ENCODE results near the gene CFL1.
A peak's percentile ranks its signal among the peaks of the same experiment; 100 is the strongest.
"Not testable (repeated sequence)": the region's sequence is repeated elsewhere in the genome, so short reads cannot be mapped to it uniquely, and the experiment has no call there.

CFL1 gene

GRCh38 chr11:65844231-65844872, 13.6 kb downstream of the CFL1 start:
- DNase-seq (ENCODE audit: low read depth in 2 of 2, low spot score in 1 of 2): no peak

GRCh38 chr11:65843811-65844210, 14.2 kb downstream of the CFL1 start:
- no peak for DNase-seq (ENCODE audit: low read depth in 2 of 2, low spot score in 1 of 2)

DNA sequence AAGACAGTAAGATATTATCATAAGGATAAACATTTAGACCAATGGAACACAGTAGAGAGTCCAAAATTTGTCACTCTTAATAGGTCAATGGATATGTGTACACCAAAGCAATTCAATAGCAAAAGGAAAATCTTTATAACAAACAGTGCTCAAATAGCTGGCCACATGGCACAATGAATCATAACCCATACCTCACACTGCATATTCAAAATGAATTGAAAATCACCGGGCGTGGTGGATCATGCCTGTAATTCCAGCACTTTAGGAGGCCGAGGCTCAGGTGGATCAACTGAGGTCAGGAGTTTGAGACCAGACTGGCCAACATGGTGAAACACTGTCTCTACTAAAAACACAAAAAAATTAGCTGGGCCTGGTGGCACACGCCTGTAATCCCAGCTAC, 15.8 kb downstream of the CFL1 start:
- DNase-seq (ENCODE audit: low read depth in 2 of 2, low spot score in 1 of 2): no peak

DNA sequence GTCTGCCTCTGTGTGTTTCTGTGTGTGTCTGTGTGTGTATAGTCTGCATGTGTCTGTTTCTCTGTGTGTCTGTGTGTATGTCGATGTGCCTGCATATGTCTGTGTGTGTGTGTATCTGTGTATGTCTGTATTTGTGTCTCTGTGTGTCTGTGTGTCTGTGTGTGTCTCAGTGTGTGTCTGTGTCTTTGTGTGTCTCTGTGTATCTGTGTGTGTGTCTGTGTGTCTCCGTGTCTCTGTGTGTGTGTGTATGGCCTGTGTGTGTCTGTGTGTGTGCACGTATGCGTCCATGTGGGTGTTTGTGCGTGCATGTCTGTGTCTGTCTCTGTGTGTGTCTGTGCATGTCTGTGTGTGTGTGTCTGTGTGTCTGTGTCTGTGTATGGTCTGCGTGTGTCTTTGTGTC, 23.8 kb downstream of the CFL1 start:
- DNase-seq (ENCODE audit: low read depth in 2 of 2, low spot score in 1 of 2): no peak

- DNase-seq (ENCODE audit: low read depth in 2 of 2, low spot score in 1 of 2): peak; percentile 88 to 91
Observed at GRCh38 chr11:65833297-65834030, 24.5 kb downstream of the CFL1 start, which contains the start of gene SNX32. SNX32 (plus strand) TSS chr11:65833963; CDS start chr11:65834066, 103 bp downstream.

DNA sequence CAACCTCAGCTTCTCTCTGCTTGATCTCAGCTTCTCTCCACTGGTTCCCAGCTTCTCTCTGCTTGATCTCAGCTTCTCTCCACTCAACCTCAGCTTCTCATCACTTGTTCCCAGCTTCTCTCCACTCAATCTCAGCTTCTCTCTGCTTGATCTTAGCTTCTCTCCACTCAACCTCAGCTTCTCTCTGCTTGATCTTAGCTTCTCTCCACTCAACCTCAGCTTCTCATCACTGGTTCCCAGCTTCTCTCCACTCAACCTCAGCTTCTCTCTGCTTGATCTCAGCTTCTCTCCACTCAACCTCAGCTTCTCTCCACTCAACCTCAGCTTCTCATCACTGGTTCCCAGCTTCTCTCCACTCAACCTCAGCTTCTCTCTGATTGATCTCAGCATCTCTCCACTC, 25.7 kb downstream of the CFL1 start:
- DNase-seq (ENCODE audit: low read depth in 2 of 2, low spot score in 1 of 2): not testable (repeated sequence)

GRCh38 chr11:65829459-65829858, 28.5 kb downstream of the CFL1 start:
- DNase-seq (ENCODE audit: low read depth in 2 of 2, low spot score in 1 of 2): no peak

DNA sequence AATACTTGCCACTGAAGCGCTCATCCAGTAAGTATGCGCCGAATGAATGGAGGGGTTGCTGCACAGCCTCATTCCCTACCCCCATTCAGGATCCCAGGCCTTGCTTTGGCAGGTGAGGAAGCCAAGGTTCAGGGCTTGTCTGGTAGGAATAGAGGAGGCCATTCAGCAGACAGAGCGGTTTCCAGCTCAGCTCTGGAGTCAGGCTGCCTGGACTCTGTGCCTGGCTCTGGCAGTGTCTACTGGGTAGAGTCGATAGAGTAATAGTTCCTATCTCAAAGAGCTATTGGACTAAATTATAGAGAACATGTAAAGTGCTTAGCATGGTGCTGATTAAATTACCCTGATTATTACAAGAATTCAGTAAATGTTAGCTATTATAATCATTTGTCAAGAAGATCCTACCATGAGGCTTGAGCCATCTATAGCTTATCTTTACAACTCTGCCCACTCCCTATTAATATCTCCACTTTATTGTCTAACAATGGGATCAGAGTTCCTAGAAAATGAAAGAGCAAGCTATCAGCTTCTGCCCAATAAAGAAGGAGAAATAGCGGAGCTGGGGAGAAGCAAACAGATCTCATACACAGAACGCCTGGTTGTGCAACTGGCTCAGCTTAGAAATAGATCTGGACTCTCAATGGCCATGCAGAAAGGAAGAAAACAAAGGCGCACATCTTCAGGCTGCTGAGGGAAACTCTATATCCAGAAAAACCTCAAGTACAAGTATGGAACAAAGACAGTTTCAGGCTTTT, 30.8 kb downstream of the CFL1 start:
- no peak for DNase-seq (ENCODE audit: low read depth in 2 of 2, low spot score in 1 of 2)

GRCh38 chr11:65822776-65823528, 35.0 kb downstream of the CFL1 start:
- no peak for DNase-seq (ENCODE audit: low read depth in 2 of 2, low spot score in 1 of 2)

DNA sequence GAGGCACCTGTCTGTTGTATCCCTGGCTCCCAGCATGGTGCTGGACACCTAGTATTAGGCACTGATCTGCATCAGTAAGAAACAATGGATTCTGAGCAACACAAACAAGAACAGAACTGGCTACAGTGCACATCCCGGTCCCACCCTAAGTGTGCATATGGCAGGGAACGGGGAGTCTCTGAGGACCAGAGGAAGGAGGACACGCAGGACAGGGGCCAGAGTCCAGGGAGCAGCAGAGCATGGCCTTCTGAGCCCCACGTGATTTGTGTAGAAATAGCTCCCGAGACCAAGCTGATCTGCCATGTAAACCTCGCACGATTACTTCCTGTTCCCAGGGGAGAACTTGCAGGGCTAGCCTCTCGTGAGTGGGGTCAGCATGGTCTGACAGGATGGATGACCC, 36.9 kb downstream of the CFL1 start:
- no peak for DNase-seq (ENCODE audit: low read depth in 2 of 2, low spot score in 1 of 2)

DNA sequence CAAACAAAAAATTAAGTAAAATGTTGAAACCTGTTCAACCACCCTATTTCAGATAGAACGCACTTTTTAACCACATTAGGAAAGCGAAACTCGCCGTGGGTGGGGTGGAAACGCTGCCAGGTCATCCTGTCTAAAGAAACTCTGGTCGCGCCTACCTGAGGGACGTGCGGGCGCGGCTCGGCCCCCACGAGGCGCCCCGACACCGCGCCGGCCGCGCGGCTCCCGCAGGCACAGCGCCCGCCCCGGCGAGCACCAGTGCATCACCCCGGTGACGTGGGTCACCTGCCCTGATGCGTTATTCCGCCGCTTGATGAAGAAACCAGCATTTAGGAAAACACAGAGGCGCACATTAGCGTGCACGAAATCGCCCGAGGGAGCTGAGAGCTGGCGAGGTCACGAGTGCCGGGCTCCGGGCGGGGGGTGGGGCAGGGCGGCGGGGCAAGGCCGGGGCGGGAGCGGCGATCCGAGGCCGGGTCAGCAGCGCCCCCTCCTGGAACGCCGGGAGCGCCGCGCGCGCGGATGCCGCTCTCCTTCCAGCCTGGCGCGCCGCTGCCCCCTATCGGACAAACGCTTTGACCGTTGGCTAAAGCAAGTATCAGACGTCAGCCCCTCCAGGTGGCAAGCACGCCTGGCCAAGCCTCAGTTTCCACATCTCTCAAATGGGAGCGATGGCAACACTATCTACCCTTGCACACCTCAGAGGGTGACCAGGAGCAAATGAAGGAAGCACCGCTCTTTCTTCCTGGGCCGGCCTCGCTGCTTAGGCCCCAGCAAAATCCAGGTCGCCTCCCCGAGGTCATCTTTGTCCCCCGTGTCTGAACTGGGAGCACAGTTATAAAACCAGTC, 39.9 kb downstream of the CFL1 start:
- DNase-seq (ENCODE audit: low read depth in 2 of 2, low spot score in 1 of 2): peak; percentile 76 to 93

GRCh38 chr11:65817312-65817834, 40.6 kb downstream of the CFL1 start:
- DNase-seq (ENCODE audit: low read depth in 2 of 2, low spot score in 1 of 2): no peak

- no peak for DNase-seq (ENCODE audit: low read depth in 2 of 2, low spot score in 1 of 2)
Observed at GRCh38 chr11:65816696-65817095, 41.3 kb downstream of the CFL1 start.

DNA sequence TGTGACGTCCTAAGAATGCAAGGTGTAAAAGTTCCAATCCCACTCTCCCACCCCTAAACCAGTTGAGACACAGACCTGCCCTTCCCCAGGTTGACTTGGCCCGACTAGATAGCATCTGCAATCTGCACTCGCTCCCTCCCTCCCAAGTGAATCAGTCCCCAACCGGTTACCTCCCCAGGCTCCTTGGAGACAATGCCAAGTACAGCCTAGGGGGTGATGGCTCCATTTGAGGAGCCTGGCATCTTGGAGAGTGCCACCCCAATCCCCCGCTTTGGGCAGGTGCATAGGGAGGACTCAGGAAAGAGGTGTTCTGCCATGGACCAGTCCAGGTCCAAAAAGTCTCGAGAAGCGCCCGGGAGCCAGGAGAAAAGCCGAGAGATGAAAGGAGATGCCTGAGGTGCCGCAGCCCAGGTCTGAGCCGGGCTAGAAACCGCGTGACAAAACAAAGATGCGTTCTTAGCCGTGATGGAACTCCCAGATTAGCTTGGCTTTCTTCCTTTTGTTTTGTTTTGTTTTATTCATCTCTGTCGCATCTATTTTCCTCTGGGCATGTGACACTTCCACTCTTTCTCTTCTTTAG, 42.9 kb downstream of the CFL1 start:
- DNase-seq (ENCODE audit: low read depth in 2 of 2, low spot score in 1 of 2): no peak

DNA sequence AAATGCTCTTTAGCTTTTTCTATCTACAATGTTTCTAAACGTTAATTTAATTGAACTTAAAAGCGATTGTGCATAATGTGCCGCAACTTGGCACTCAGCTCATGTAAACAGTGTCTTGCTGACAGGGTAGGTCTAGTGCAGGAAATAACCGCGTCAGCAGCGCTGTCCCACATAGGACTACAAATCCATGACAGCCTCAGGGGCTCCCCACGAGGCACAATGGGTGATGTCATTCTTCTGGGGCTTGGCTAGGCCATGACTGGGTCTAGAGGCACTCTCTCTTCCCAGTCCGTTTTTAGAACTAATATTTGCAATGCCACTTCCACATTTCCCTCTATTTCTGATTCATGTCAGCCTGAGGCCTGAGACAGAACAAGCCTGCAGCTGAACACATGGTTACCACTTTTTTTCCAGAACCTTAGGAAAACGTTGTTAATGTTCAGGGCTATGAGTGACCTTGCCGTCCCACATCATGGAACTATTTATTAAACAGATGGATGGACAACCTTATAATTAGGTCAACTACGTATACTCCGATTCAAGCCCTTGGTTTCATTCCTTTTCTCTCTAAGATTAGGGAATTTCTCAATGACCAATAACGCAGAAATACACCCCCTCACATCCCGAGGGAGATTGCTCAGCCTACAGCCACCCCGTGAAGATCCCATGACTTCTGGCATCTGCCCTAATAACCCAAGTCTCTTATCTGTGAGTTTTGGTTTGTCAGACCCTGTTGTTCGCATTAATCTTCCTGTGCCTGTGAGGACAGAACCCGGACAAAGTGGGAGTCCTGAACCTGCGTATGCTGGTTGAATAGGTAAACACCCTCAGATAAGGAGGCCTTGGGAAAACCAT, 43.6 kb downstream of the CFL1 start:
- DNase-seq (ENCODE audit: low read depth in 2 of 2, low spot score in 1 of 2): no peak

DNA sequence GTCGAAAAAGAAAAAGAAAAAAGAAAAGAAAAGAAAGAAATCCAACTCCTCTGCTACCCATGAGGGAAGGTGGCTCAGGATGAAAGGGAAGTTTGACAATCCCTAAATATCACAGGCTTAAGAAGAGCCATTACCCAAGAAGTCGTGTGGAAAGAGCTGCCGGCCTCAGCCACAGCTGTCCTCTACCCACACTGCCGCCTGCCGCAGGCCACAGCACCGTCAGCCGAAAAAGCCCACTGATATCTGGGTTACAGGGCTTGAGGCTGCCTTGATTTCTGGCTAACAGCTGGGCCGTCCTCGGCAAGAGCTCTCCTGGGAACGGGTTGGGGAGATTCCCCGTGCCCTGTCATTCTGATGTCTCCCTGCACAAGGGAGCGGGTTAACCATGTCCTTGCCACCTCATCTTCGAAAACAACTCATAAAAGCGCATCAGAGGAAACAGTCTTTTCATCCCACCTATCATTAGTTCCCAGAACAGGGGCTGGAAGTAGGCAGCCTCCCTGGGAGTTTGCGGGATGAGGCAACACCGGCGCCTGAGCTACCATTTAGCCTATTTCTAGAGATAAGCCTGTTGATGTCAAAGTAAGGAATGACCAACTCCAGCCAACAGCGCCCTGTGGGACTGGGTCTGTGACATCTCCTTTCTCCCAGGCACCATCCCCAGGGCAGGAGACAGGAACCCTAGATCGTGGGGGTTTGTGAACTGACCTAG, 46.1 kb downstream of the CFL1 start:
- no peak for DNase-seq (ENCODE audit: low read depth in 2 of 2, low spot score in 1 of 2)

DNA sequence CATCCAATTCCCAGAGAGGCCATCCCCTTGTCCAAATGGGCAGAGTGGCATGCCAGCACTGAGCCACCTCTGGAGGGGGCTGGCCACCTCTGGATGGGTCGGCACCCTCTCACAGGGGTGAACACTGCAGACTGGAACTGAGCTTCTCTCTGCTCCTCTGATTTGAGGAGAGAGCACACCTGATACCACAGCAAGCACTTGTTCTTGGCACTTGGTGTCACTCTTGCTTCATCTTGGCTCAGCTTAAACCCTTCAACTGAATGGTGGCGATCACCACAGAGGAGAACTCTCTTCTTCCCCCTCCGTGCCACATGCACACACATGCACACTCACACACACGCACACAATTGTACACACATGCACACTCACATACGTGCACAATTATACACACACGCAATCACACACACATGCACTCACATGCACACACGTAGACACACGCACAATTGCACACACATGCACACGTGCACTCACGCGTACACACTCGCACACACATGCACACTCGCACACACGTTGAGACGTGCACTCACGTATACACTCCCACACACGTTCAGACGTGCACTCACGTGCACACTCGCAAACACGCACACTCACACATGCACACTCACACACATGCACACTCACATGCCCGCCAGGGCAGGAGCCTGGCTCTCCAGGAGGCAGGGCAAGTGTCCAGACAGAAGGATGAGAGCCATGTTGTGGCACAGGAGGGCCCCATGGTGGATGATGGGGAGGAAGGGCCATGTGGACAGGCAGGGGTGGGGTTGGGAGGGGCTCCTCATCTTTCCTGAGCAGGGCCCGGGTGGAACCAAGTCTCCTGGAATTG, 47.7 kb downstream of the CFL1 start:
- no peak for DNase-seq (ENCODE audit: low read depth in 2 of 2, low spot score in 1 of 2)

All from stimulated activated CD8-positive, alpha-beta memory T cell treated with anti-CD3 and anti-CD28 coated beads, Interleukin-4, amount 100 ng/mL, for 4 hours (primary cell).